Parathyroid adenoma (tissue), 2 donors: ENCODE results near the gene SLC25A13.

Experiments used
- H2AFZ ChIP-seq: fragments of 300-600 bp; sonication (generic); one replicate; pipeline ENCODE4 v1.7.0; 2017; ENCODE audit warnings: antibody characterized with exemption, mild to moderate bottlenecking
- H3K27ac ChIP-seq: fragments of 300-600 bp; sonication (generic); one replicate; pipeline ENCODE4 v1.7.0; 2017
- H3K27me3 ChIP-seq: fragments of 300-600 bp; sonication (generic); one replicate; pipeline ENCODE4 v1.7.0; 2017; ENCODE audit warnings: low read length; ENCODE audit not compliant: control insufficient read depth, insufficient read depth
- H3K36me3 ChIP-seq: fragments of 300-600 bp; sonication (generic); one replicate; pipeline ENCODE4 v1.7.0; 2017; ENCODE audit warnings: low read length; ENCODE audit not compliant: control insufficient read depth, insufficient read depth
- H3K4me1 ChIP-seq: fragments of 300-600 bp; sonication (generic); one replicate; pipeline ENCODE4 v1.7.0; 2017; ENCODE audit warnings: control low read depth
- H3K4me2 ChIP-seq: fragments of 300-600 bp; sonication (generic); one replicate; pipeline ENCODE4 v1.7.0; 2017; ENCODE audit warnings: low read length
- H3K4me3 ChIP-seq: fragments of 300-600 bp; sonication (generic); one replicate; pipeline ENCODE4 v1.7.0; 2017; ENCODE audit warnings: low read depth, low read length
- H3K79me2 ChIP-seq: fragments of 300-600 bp; sonication (generic); one replicate; pipeline ENCODE4 v1.7.0; 2017; ENCODE audit warnings: control low read depth
- H3K9ac ChIP-seq: fragments of 300-600 bp; sonication (generic); one replicate; pipeline ENCODE4 v1.7.0; 2017; ENCODE audit warnings: mild to moderate bottlenecking
- H3K9me3 ChIP-seq: fragments of 300-600 bp; sonication (generic); one replicate; pipeline ENCODE4 v1.7.0; 2017; ENCODE audit warnings: low read length; ENCODE audit not compliant: control insufficient read depth
- TF ChIP-seq, protein P1 (sequence below): fragments of 300-600 bp; sonication (generic); IDR thresholded peaks from one replicate; pipeline ENCODE4 v1.7.0; 2017; ENCODE audit warnings: antibody characterized with exemption, mild to moderate bottlenecking
- donor health status: primary hyperparathyroidism.

Gene SLC25A13

GRCh38 chr7:96178581-96178980, 143.3 kb downstream of the SLC25A13 start:
- Histone ChIP-seq H3K27ac (no peak overlapping the region), H3K4me3 (no peak overlapping the region), H3K36me3 (no peaks in the 10 kb centered on the region), H3K9me3 (no peaks in the 10 kb centered on the region), H3K79me2 (no peaks in the 10 kb centered on the region), H3K27me3 (no peaks in the 10 kb centered on the region), H3K4me1 (no peaks in the 10 kb centered on the region), H3K4me2 (no peak overlapping the region), H2AFZ (no peak overlapping the region), H3K9ac (no peak overlapping the region)
- TF ChIP-seq, protein P1, sequence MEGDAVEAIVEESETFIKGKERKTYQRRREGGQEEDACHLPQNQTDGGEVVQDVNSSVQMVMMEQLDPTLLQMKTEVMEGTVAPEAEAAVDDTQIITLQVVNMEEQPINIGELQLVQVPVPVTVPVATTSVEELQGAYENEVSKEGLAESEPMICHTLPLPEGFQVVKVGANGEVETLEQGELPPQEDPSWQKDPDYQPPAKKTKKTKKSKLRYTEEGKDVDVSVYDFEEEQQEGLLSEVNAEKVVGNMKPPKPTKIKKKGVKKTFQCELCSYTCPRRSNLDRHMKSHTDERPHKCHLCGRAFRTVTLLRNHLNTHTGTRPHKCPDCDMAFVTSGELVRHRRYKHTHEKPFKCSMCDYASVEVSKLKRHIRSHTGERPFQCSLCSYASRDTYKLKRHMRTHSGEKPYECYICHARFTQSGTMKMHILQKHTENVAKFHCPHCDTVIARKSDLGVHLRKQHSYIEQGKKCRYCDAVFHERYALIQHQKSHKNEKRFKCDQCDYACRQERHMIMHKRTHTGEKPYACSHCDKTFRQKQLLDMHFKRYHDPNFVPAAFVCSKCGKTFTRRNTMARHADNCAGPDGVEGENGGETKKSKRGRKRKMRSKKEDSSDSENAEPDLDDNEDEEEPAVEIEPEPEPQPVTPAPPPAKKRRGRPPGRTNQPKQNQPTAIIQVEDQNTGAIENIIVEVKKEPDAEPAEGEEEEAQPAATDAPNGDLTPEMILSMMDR, result no peak

DNA sequence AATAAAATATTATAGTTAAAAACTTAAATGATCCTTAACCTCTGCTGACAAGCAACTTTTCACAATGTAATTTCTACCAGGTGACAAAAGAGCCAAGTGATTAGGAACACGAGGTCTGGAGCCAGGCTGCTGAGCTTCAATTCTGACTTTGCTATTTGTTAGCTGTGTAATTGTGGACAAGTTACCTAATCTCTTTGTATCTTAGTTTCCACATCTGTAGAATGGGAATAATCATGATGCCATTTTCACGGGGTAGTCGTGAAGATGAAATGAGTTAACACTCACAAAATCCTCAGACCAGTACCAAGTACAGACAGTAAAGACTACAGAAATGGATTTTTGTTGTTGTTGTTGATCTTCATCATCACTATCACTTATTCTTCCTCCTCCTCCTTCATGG, 144.5 kb downstream of the SLC25A13 start:
- no peaks in the 10 kb centered on the region for H3K9me3 ChIP-seq
- no peaks in the 10 kb centered on the region for H3K36me3 ChIP-seq
- H3K27ac ChIP-seq, result no peak overlapping the region
- H3K9ac ChIP-seq, result no peak overlapping the region
- H3K79me2 ChIP-seq, result no peaks in the 10 kb centered on the region
- TF ChIP-seq, protein P1, result no peak
- no peak overlapping the region for H3K4me3 ChIP-seq
- no peaks in the 10 kb centered on the region for H3K4me1 ChIP-seq
- H3K27me3 ChIP-seq, result no peaks in the 10 kb centered on the region
- no peak overlapping the region for H2AFZ ChIP-seq
- H3K4me2 ChIP-seq, result no peak overlapping the region

- no peaks in the 10 kb centered on the region for H3K36me3 ChIP-seq
- no peak overlapping the region for H2AFZ ChIP-seq
- no peaks in the 10 kb centered on the region for H3K79me2 ChIP-seq
- no peak overlapping the region for H3K4me2 ChIP-seq
- H3K4me1 ChIP-seq, result no peaks in the 10 kb centered on the region
- H3K9me3 ChIP-seq, result no peaks in the 10 kb centered on the region
- H3K9ac ChIP-seq, result no peak overlapping the region
- H3K27me3 ChIP-seq, result no peaks in the 10 kb centered on the region
- TF ChIP-seq, protein P1, result no peak
- H3K27ac ChIP-seq, result no peak overlapping the region
- H3K4me3 ChIP-seq, result no peak overlapping the region
Measured at GRCh38 chr7:96174812-96175211, 147.1 kb downstream of the SLC25A13 start.

DNA sequence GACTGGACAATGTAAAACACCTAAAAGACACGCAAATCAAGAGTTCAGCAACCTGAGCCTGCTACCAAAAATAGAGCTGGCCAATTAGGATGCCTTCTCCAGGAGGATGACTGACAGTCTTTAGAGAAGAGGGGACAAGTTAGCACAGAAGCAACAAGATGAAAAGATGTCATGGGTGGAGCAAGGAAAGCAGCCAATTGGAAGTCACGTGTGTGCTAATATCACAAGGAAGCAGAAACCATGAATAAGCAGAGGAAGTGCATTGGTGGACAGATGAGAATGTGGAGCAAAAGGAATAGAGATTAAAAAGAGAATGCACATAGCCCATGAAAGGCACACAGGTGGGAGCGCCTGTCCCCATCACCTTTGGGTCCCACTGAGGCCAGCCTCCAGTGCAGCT, 148.1 kb downstream of the SLC25A13 start:
- no peak overlapping the region for H3K4me2 ChIP-seq
- H2AFZ ChIP-seq, result no peak overlapping the region
- H3K9ac ChIP-seq, result no peak overlapping the region
- no peak overlapping the region for H3K27ac ChIP-seq
- H3K27me3 ChIP-seq, result no peaks in the 10 kb centered on the region
- H3K9me3 ChIP-seq, result no peaks in the 10 kb centered on the region
- no peaks in the 10 kb centered on the region for H3K36me3 ChIP-seq
- TF ChIP-seq, protein P1, result no peak
- no peak overlapping the region for H3K4me3 ChIP-seq
- no peaks in the 10 kb centered on the region for H3K4me1 ChIP-seq
- no peaks in the 10 kb centered on the region for H3K79me2 ChIP-seq

DNA sequence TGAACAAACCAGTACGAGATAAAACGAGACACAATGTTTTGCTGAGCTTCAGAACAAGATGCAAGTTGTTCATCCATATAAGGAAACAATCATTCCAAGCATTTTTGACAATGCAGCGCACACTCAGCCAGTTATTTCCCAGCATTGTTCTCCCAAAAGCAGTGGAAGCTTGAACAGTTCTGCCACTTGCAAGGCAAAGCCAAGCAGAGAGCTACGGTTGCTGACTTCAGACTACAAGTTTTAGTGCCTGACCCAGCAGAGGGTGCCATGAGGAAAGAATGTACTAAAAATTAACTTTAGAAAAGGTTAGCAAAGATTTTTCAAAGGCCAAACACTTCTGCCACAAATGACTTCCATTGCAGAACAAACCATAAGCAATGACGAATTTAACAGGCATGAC, 152.5 kb downstream of the SLC25A13 start:
- Histone ChIP-seq H3K4me3 (no peak overlapping the region), H3K9ac (no peak overlapping the region), H3K79me2 (no peaks in the 10 kb centered on the region), H3K27me3 (no peaks in the 10 kb centered on the region), H3K9me3 (no peaks in the 10 kb centered on the region), H3K36me3 (no peaks in the 10 kb centered on the region), H3K27ac (no peak overlapping the region), H3K4me1 (no peaks in the 10 kb centered on the region), H3K4me2 (no peak overlapping the region), H2AFZ (no peak overlapping the region)
- TF ChIP-seq, protein P1, result no peak
